ENCODE data around the gene RNF175. TPM values are rescaled to one million over a fixed set of nuclear protein-coding genes. Genes with fewer than 3 reads are reported as not detected.
A peak's percentile ranks its signal among the peaks of the same experiment; 100 is the strongest.

The RNF175 gene
- total RNA-seq, 4 donors from 2014 or later = 0.39 to 0.63 TPM; not detected in 2

DNA sequence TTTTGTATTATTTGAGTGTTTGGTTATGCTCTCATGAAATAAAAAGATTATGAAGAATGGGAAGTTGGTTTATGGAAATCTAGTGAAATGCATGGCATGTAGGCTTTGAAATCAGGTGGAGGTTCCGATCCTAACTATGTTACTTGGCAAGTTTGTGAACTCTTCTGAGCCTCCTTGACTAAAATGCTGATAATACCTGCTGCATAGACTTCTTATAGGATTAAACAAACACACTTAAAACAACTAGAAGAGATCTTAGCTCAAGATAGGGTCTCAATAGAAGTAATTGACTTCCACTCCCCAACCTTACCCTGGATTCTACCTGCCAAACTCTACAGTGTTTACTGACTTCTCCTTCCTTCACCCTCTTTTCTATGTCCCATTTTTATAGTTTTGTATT is 97.9 kb downstream of the RNF175 start:
- peaks cover 0 to 5% (median 0%) of the 10 kb centered on the region in 4 donors for H3K4me1 ChIP-seq
- DNase-seq (ENCODE audit: low spot score in 2 of 2) = no peak
- no peak for TF ChIP-seq POLR2A (IDR thresholded peaks at IDR 0.05)
- H3K27me3 ChIP-seq = no peaks in the 10 kb centered on the region
- H3K9me3 ChIP-seq = peaks cover 0 to 10% (median 0%) of the 10 kb centered on the region in 4 donors
- peak overlapping the region in 1 of 4 donors; percentile 13 for H3K27ac ChIP-seq
- no peak overlapping the region for H3K4me3 ChIP-seq
- WGBS, 2 donors = 96% methylated on average over 1 of the region's 1 CpG
- H3K36me3 ChIP-seq = no peaks in the 10 kb centered on the region

DNA sequence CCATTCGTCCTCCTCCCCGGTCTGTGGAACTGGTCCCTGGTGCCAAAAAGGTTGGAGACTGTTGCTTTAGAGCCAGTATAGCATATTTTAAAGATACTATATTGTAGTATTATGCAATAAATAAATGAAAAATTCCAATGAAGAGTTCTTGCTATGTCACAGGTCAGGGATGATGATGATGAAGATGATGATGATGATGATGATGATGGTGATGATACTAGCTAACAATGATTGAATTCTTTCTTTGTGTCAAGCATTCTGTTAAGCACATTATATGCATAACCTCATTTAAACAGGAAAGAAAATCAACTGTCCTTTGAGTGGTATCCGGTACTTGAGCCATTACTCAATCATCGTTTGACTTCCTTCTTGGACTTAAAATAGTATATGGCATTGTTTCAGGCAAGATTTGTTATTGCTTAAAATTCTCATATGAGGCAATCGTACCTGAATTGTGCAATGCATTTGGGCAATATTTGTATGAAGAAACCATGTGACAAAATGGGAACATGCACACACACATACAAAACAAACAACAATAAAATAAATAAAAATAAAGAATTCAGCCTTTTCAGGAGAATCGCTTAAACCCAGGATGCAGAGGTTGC is 98.5 kb downstream of the RNF175 start:
- Histone ChIP-seq H3K4me1 (peaks cover 0 to 8% (median 0%) of the 10 kb centered on the region in 4 donors), H3K36me3 (no peaks in the 10 kb centered on the region), H3K9me3 (peaks cover 0 to 10% (median 0%) of the 10 kb centered on the region in 4 donors), H3K27me3 (no peaks in the 10 kb centered on the region), H3K4me3 (no peak overlapping the region), H3K27ac (peak overlapping the region in 2 of 4 donors; percentile 13 to 40)
- TF ChIP-seq, protein P1, sequence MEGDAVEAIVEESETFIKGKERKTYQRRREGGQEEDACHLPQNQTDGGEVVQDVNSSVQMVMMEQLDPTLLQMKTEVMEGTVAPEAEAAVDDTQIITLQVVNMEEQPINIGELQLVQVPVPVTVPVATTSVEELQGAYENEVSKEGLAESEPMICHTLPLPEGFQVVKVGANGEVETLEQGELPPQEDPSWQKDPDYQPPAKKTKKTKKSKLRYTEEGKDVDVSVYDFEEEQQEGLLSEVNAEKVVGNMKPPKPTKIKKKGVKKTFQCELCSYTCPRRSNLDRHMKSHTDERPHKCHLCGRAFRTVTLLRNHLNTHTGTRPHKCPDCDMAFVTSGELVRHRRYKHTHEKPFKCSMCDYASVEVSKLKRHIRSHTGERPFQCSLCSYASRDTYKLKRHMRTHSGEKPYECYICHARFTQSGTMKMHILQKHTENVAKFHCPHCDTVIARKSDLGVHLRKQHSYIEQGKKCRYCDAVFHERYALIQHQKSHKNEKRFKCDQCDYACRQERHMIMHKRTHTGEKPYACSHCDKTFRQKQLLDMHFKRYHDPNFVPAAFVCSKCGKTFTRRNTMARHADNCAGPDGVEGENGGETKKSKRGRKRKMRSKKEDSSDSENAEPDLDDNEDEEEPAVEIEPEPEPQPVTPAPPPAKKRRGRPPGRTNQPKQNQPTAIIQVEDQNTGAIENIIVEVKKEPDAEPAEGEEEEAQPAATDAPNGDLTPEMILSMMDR (IDR thresholded peaks at IDR 0.05) = no peak
- TF ChIP-seq EP300 (IDR thresholded peaks at IDR 0.05) = peak; percentile 90 to 97
- 71 to 81% methylated on average over 6 of the region's 6 CpGs for WGBS, 2 donors
- peak in 1 of 2 donors; percentile 74 for DNase-seq (ENCODE audit: low spot score in 2 of 2)

Other genes with a start within 250 kb of the RNF175 start
- 10 to 100 TPM; 25.1 to 44.6 (median 36.3) TPM for gene TLR2, start 75.7 kb downstream of the RNF175 start, total RNA-seq
- gene SFRP2, start 29.1 kb upstream of the RNF175 start, total RNA-seq = 10 to 100 TPM in 3 of 4 donors, 1 to 10 TPM in 1; 9.9 to 38.0 (median 21.8) TPM